ENCODE data around the gene CTPS1. TPM values are rescaled to one million over a fixed set of nuclear protein-coding genes. Genes with fewer than 3 reads are reported as not detected.

CTPS1 gene
- total RNA-seq, 1 donor from 2014 or later: 73.8 TPM

DNA sequence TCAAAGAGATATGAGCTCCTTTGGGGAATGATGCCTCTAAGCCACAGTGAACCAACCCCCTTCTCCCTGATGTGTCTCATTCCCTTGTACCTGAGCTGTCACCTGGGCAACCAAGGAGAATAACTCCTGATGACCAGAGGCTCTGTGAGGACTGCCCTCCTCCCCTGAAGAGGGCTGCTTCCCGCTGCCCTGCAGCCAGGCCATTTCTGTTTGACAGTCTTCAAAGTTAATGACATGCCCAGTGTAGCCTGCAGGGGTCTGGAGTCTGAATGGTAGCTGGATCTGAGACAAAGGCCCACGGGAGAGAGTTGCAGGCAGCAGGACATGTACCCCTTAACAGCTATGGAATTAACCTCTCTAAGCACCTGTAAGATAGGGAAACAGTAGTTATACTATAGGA is 45.5 kb downstream of the CTPS1 start:
- TF ChIP-seq, protein P1, sequence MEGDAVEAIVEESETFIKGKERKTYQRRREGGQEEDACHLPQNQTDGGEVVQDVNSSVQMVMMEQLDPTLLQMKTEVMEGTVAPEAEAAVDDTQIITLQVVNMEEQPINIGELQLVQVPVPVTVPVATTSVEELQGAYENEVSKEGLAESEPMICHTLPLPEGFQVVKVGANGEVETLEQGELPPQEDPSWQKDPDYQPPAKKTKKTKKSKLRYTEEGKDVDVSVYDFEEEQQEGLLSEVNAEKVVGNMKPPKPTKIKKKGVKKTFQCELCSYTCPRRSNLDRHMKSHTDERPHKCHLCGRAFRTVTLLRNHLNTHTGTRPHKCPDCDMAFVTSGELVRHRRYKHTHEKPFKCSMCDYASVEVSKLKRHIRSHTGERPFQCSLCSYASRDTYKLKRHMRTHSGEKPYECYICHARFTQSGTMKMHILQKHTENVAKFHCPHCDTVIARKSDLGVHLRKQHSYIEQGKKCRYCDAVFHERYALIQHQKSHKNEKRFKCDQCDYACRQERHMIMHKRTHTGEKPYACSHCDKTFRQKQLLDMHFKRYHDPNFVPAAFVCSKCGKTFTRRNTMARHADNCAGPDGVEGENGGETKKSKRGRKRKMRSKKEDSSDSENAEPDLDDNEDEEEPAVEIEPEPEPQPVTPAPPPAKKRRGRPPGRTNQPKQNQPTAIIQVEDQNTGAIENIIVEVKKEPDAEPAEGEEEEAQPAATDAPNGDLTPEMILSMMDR (IDR thresholded peaks at IDR 0.05): peak; percentile 34
- TF ChIP-seq EZH2phosphoT487 (IDR thresholded peaks at IDR 0.05): no peak
- Mint-ChIP-seq H3K9me3 (no peaks in the 10 kb centered on the region), H3K27me3 (ENCODE audit: insufficient read depth, low read depth) (peaks cover 2% of the 10 kb centered on the region), H3K4me1 (peaks cover 15% of the 10 kb centered on the region), H3K27ac (peak overlapping the region; percentile 84), H3K36me3 (peaks cover 20% of the 10 kb centered on the region), H3K4me3 (no peak overlapping the region)
- Histone ChIP-seq H3K9ac (no peak overlapping the region), H3K4me1 (peaks cover 5% of the 10 kb centered on the region), H4K20me1 (ENCODE audit: low read depth) (peaks cover 6% of the 10 kb centered on the region), H3K79me2 (ENCODE audit: low read depth) (no peaks in the 10 kb centered on the region), H3K27me3 (no peaks in the 10 kb centered on the region), H3K4me2 (no peak overlapping the region), H3K9me3 (ENCODE audit: low read depth) (no peaks in the 10 kb centered on the region), H3F3A (ENCODE audit: low read depth) (peaks cover 11% of the 10 kb centered on the region), H3K27ac (no peak overlapping the region), H2AFZ (replicated peaks) (no peak overlapping the region), H3K4me3 (no peak overlapping the region), H3K36me3 (no peaks in the 10 kb centered on the region)
- peak; percentile 44 for DNase-seq (ENCODE audit: low spot score)

DNA sequence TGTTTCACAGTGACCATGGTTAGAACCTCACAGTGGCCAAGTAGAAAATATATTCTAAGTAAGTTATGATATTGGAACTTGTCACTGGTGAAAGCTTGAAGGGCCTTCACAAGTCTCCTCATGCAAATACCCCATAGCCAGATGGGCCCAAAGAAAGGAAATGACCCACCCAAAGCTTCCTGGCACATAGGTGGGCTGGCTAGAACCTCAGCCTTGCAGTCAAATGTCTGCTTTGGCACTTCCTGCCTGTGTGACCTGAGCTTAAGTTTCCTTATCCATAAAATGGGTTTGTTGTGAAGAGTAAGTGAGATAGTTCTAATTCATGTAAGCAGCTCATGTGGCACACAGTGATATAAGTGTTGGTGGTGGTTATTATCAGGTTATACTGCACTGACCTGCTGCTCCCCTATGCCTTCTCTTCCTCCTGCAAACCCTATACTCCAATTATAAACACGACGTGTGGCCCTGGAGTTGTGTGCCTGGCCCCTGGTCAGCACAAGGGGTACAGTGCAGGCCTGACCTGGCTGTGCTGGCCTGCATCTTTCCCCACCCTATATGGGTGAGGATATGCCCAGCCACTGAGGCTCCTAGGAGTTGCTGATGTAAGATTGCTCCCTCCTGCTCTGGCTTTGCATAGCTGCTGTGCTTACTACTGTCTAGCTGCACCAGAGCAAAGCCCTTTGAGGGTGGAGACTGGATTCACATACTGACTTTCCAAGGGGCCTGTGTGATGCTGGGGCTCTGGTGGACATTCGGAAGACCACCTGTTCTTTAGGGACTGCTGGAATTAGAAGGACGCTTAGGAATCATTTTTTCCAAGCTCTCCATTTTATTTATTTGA is 46.7 kb downstream of the CTPS1 start:
- Mint-ChIP-seq H3K36me3 (peaks cover 27% of the 10 kb centered on the region), H3K27me3 (ENCODE audit: insufficient read depth, low read depth) (peaks cover 2% of the 10 kb centered on the region), H3K9me3 (no peaks in the 10 kb centered on the region), H3K4me3 (no peak overlapping the region), H3K27ac (no peak overlapping the region), H3K4me1 (peaks cover 15% of the 10 kb centered on the region)
- Histone ChIP-seq H3K27ac (no peak overlapping the region), H3K79me2 (ENCODE audit: low read depth) (no peaks in the 10 kb centered on the region), H3K36me3 (no peaks in the 10 kb centered on the region), H3K9ac (no peak overlapping the region), H3F3A (ENCODE audit: low read depth) (peaks cover 11% of the 10 kb centered on the region), H2AFZ (replicated peaks) (no peak overlapping the region), H3K4me2 (no peak overlapping the region), H3K27me3 (no peaks in the 10 kb centered on the region), H4K20me1 (ENCODE audit: low read depth) (peaks cover 6% of the 10 kb centered on the region), H3K9me3 (ENCODE audit: low read depth) (no peaks in the 10 kb centered on the region), H3K4me3 (no peak overlapping the region), H3K4me1 (peaks cover 5% of the 10 kb centered on the region)
- TF ChIP-seq EZH2 (IDR thresholded peaks at IDR 0.05) (no peak), EZH2phosphoT487 (IDR thresholded peaks at IDR 0.05) (no peak)
- TF ChIP-seq, protein P1 (IDR thresholded peaks at IDR 0.05): no peak
- no peak for DNase-seq (ENCODE audit: low spot score)

DNA sequence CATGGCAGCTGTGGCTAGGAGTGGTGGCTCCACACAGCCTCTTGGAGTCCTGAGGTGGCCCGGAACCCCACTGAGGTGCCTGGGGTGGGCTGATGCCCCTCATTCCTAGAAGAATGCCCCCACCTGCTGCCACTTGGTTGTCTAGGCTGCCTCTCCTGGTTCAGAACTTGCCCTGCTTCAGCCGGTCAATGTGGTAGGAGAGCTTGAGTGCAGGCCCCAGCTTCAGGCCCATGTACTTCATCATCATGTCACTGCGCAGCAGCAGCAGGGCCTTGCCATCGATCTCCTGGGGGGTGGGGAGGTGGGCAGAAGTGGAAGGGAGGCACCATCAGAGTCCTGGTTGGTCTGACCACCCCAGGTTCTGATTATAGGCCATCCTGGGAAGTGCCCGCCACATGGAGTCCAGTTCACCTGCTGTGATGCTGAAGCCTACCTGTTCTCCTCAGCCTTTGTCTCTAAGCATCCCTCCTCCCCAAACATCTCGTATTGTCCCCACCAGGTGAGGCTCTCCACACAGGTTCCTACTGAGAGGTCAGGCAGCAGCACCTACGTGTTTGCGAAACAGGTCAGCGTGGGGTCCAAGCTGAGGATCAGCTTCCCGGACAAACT is 48.6 kb downstream of the CTPS1 start:
- H3K9ac ChIP-seq: no peak overlapping the region
- peaks cover 6% of the 10 kb centered on the region for H4K20me1 ChIP-seq (ENCODE audit: low read depth)
- Mint-ChIP-seq H3K27me3 (ENCODE audit: insufficient read depth, low read depth) (no peaks in the 10 kb centered on the region), H3K4me3 (no peak overlapping the region), H3K4me1 (peaks cover 15% of the 10 kb centered on the region), H3K36me3 (peaks cover 36% of the 10 kb centered on the region), H3K9me3 (no peaks in the 10 kb centered on the region), H3K27ac (no peak overlapping the region)
- H3K4me1 ChIP-seq: peaks cover 5% of the 10 kb centered on the region
- H3K36me3 ChIP-seq: no peaks in the 10 kb centered on the region
- no peak overlapping the region for H3K4me3 ChIP-seq
- no peak for DNase-seq (ENCODE audit: low spot score)
- TF ChIP-seq, protein P1 (IDR thresholded peaks at IDR 0.05): no peak
- no peak for TF ChIP-seq EZH2 (IDR thresholded peaks at IDR 0.05)
- TF ChIP-seq EZH2phosphoT487 (IDR thresholded peaks at IDR 0.05): no peak
- no peak overlapping the region for H2AFZ ChIP-seq (replicated peaks)
- H3K27ac ChIP-seq: no peak overlapping the region
- no peak overlapping the region for H3K4me2 ChIP-seq
- no peaks in the 10 kb centered on the region for H3K27me3 ChIP-seq
- H3K79me2 ChIP-seq (ENCODE audit: low read depth): no peaks in the 10 kb centered on the region
- peaks cover 7% of the 10 kb centered on the region for H3F3A ChIP-seq (ENCODE audit: low read depth)
- no peaks in the 10 kb centered on the region for H3K9me3 ChIP-seq (ENCODE audit: low read depth)

Measured in neural progenitor cell (in vitro differentiated cells).